C4-2B (cell line): Measurements from ENCODE around the gene FAM135A.

Experiments used
- CTCF ChIP-seq: fragments of 450-650 bp; conservative IDR thresholded peaks from 2 replicates; pipeline ENCODE4 v1.5.1; 2017; ENCODE audit warnings: mild to moderate bottlenecking
- ZFX ChIP-seq: fragments of 450-650 bp; IDR thresholded peaks from 2 replicates; pipeline ENCODE4 v1.6.1; 2017

GRCh38 chr6:70379473-70380013 lies 33.8 kb upstream of the FAM135A start:
- no peak for TF ChIP-seq CTCF
- no peak for TF ChIP-seq ZFX
